Activated CD4-positive, CD25-positive, alpha-beta regulatory T cell (primary cell): ENCODE data around the gene KRTAP5-6.
"Not testable (repeated sequence)": the region's sequence is repeated elsewhere in the genome, so short reads cannot be mapped to it uniquely, and the experiment has no call there.

Experiments used
- DNase-seq, 4 experiments: peaks; one replicate each; lab custom pipeline; 2025; lab: John Stamatoyannopoulos, UW

The KRTAP5-6 gene

GRCh38 chr11:1661454-1662269, 35.3 kb upstream of the KRTAP5-6 start:
- DNase-seq = not testable (repeated sequence)

- not testable (repeated sequence) for DNase-seq
Observed at GRCh38 chr11:1662699-1663283, 34.2 kb upstream of the KRTAP5-6 start.

- DNase-seq = no peak
Observed at GRCh38 chr11:1665313-1665712, 31.7 kb upstream of the KRTAP5-6 start.

GRCh38 chr11:1667121-1667850, 29.7 kb upstream of the KRTAP5-6 start:
- DNase-seq = no peak

- no peak for DNase-seq
Observed at GRCh38 chr11:1667906-1668305, 29.1 kb upstream of the KRTAP5-6 start.

- DNase-seq = no peak
Observed at GRCh38 chr11:1668911-1669473, 28.0 kb upstream of the KRTAP5-6 start.

- DNase-seq = no peak
Observed at GRCh38 chr11:1669546-1670218, 27.3 kb upstream of the KRTAP5-6 start.

GRCh38 chr11:1670457-1670856, 26.5 kb upstream of the KRTAP5-6 start:
- not testable (repeated sequence) for DNase-seq

- no peak for DNase-seq
Observed at GRCh38 chr11:1670905-1671371, 26.1 kb upstream of the KRTAP5-6 start.

- DNase-seq = no peak
Observed at GRCh38 chr11:1671658-1672057, 25.3 kb upstream of the KRTAP5-6 start.

GRCh38 chr11:1672613-1673350, 24.2 kb upstream of the KRTAP5-6 start:
- no peak for DNase-seq

GRCh38 chr11:1673446-1674172, 23.4 kb upstream of the KRTAP5-6 start:
- no peak for DNase-seq

GRCh38 chr11:1674173-1675131, 22.5 kb upstream of the KRTAP5-6 start:
- no peak for DNase-seq

GRCh38 chr11:1675536-1676228, 21.3 kb upstream of the KRTAP5-6 start:
- DNase-seq = no peak

GRCh38 chr11:1676229-1676740, 20.7 kb upstream of the KRTAP5-6 start:
- no peak for DNase-seq

- DNase-seq = no peak
Observed at GRCh38 chr11:1679881-1680280, 17.1 kb upstream of the KRTAP5-6 start.

- DNase-seq = no peak
Observed at GRCh38 chr11:1682225-1682905, 14.6 kb upstream of the KRTAP5-6 start.

GRCh38 chr11:1683216-1683615, 13.8 kb upstream of the KRTAP5-6 start:
- not testable (repeated sequence) for DNase-seq
